Inflammatory macrophage (primary cell): Measurements from ENCODE around the gene KLK5.
"Not testable (repeated sequence)": the region's sequence is repeated elsewhere in the genome, so short reads cannot be mapped to it uniquely, and the experiment has no call there.

ENCODE experiments used
- DNase-seq, 2 donors: peaks; one replicate each; pipeline ENCODE4 v3.0.0-alpha.2; 2020 to 2022
- total RNA-seq, 18 experiments: gene quantifications; one replicate each; lab custom pipeline; 2026; ENCODE audit warnings: mixed read lengths in 6 of 18, inconsistent platforms in 2 of 18; lab: John Stamatoyannopoulos, UW

The KLK5 gene
- 0 to 0.07 (median 0) reads per million in 18 experiments for total RNA-seq

- DNase-seq, result no peak
Measured at GRCh38 chr19:50952910-50953309, at the start of gene KLK5. Gene KLK5, minus strand, starts transcription at chr19:50953038. Its CDS starts 381 bp downstream, at chr19:50952657.

- DNase-seq, result no peak
Measured at GRCh38 chr19:51002089-51002532, 49.3 kb upstream of the KLK5 start.

GRCh38 chr19:51001515-51001914, 48.7 kb upstream of the KLK5 start, which contains the start of gene KLK8:
Gene KLK8, minus strand, starts transcription at chr19:51001604. Its CDS starts 437 bp downstream, at chr19:51001167.
- no peak for DNase-seq

GRCh38 chr19:51000981-51001380, 48.1 kb upstream of the KLK5 start:
- DNase-seq, result no peak

GRCh38 chr19:51000426-51000825, 47.6 kb upstream of the KLK5 start:
- no peak for DNase-seq

- no peak for DNase-seq
Measured at GRCh38 chr19:50998686-50999085, 45.8 kb upstream of the KLK5 start.

- no peak for DNase-seq
Measured at GRCh38 chr19:50998061-50998460, 45.2 kb upstream of the KLK5 start.

GRCh38 chr19:50994129-50994528, 41.3 kb upstream of the KLK5 start:
- DNase-seq, result no peak

- no peak for DNase-seq
Measured at GRCh38 chr19:50992666-50993035, 39.8 kb upstream of the KLK5 start.

- DNase-seq, result not testable (repeated sequence)
Measured at GRCh38 chr19:50984416-50984815, 31.6 kb upstream of the KLK5 start.

GRCh38 chr19:50983625-50984292, 30.9 kb upstream of the KLK5 start, which contains the start of gene KLK7:
Gene KLK7, minus strand, starts transcription at chr19:50983917. Its CDS starts 1,518 bp downstream, at chr19:50982399.
- DNase-seq, result no peak

GRCh38 chr19:50982186-50982585, 29.3 kb upstream of the KLK5 start:
- no peak for DNase-seq

- DNase-seq, result no peak
Measured at GRCh38 chr19:50981587-50982146, 28.8 kb upstream of the KLK5 start.

GRCh38 chr19:50980208-50980607, 27.4 kb upstream of the KLK5 start:
- no peak for DNase-seq

- no peak for DNase-seq
Measured at GRCh38 chr19:50979758-50980157, 26.9 kb upstream of the KLK5 start.

GRCh38 chr19:50978772-50979390, 26.0 kb upstream of the KLK5 start:
- DNase-seq, result no peak

- no peak for DNase-seq
Measured at GRCh38 chr19:50977626-50978025, 24.8 kb upstream of the KLK5 start.

GRCh38 chr19:50975766-50976165, 22.9 kb upstream of the KLK5 start:
- DNase-seq, result no peak

- DNase-seq, result no peak
Measured at GRCh38 chr19:50974702-50975556, 22.1 kb upstream of the KLK5 start.

- no peak for DNase-seq
Measured at GRCh38 chr19:50972795-50973376, 20.0 kb upstream of the KLK5 start.

- DNase-seq, result not testable (repeated sequence)
Measured at GRCh38 chr19:50969810-50970209, 17.0 kb upstream of the KLK5 start.

- no peak for DNase-seq
Measured at GRCh38 chr19:50969413-50969760, 16.5 kb upstream of the KLK5 start, which contains the start of gene KLK6. Gene KLK6, minus strand, starts transcription at chr19:50969591. Its CDS starts 1,487 bp downstream, at chr19:50968104.
